ENCODE data around the gene THYN1. TPM values are rescaled to one million over a fixed set of nuclear protein-coding genes. Genes with fewer than 3 reads are reported as not detected.

The THYN1 gene
- total and polyA plus RNA-seq, 11 donors = 34.1 to 59.4 (median 41.9) TPM

DNA sequence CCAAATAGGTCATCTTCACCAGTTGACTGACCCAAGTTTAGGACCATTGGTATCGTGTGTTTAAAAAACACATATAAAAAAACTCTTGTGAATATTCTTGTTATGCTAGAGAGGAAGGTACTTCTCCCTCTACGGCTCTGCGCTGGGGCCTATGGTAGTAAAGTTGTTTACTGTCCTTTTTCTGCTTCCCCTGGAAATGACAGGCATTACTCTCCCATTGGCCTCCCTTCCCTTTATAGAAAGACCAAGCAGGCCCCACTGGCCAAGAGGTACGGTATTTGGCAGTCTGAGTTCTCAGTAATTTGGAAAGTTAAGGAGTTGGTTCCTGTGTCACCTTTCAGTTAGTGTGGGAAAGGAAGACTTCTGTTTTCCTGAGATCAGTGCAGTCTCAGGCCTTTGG, 6.5 kb downstream of the THYN1 start:
- intact Hi-C loops (cut with DNase I) = no loop called here
- Histone ChIP-seq H3K27ac (no peak overlapping the region), H3K4me1 (peaks cover 0 to 6% (median 2%) of the 10 kb centered on the region in 12 donors), H3K9me3 (no peaks in the 10 kb centered on the region), H3K27me3 (no peaks in the 10 kb centered on the region), H3K36me3 (peaks cover 0 to 98% (median 92%) of the 10 kb centered on the region in 9 donors), H3K4me3 (no peak overlapping the region)
- ATAC-seq (no peak), DNase-seq (no peak)
- WGBS, 4 donors = 84 to 92% (median 85%) methylated on average over 4 of the region's 4 CpGs
- no peak for TF ChIP-seq POLR2A (IDR thresholded peaks at IDR 0.05)
- TF ChIP-seq, protein P1, sequence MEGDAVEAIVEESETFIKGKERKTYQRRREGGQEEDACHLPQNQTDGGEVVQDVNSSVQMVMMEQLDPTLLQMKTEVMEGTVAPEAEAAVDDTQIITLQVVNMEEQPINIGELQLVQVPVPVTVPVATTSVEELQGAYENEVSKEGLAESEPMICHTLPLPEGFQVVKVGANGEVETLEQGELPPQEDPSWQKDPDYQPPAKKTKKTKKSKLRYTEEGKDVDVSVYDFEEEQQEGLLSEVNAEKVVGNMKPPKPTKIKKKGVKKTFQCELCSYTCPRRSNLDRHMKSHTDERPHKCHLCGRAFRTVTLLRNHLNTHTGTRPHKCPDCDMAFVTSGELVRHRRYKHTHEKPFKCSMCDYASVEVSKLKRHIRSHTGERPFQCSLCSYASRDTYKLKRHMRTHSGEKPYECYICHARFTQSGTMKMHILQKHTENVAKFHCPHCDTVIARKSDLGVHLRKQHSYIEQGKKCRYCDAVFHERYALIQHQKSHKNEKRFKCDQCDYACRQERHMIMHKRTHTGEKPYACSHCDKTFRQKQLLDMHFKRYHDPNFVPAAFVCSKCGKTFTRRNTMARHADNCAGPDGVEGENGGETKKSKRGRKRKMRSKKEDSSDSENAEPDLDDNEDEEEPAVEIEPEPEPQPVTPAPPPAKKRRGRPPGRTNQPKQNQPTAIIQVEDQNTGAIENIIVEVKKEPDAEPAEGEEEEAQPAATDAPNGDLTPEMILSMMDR (IDR thresholded peaks at IDR 0.05) = no peak

DNA sequence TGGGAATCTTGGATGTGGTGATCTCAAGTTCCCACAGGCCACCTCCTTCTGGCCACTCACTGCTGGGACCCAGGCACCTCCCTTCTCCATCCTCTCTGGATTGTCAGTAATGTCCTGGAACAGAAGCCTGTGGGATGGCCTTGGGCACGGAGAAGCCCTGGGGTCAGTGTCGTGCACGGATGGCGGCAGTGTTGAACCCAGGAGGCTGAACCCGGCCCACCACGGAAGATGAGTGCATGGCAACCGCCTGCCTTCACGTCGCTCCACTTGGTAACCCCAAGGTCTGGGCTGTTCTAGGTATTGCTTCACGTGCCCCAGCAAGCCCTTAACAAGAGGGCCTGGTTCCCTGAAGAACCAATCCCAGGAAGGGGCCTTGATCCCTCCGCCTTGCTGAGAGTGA, 7.1 kb downstream of the THYN1 start:
- Histone ChIP-seq H3K4me1 (peaks cover 0 to 4% (median 0%) of the 10 kb centered on the region in 12 donors), H3K36me3 (peaks cover 0 to 100% (median 96%) of the 10 kb centered on the region in 9 donors), H3K9me3 (no peaks in the 10 kb centered on the region), H3K27me3 (no peaks in the 10 kb centered on the region), H3K4me3 (no peak overlapping the region), H3K27ac (no peak overlapping the region)
- intact Hi-C loops (cut with DNase I) = no loop called here
- ATAC-seq (no peak), DNase-seq (no peak)
- WGBS, 4 donors = 92 to 96% (median 94%) methylated on average over 11 of the region's 11 CpGs
- TF ChIP-seq, protein P1 (IDR thresholded peaks at IDR 0.05) = no peak
- no peak for TF ChIP-seq POLR2A (IDR thresholded peaks at IDR 0.05)

DNA sequence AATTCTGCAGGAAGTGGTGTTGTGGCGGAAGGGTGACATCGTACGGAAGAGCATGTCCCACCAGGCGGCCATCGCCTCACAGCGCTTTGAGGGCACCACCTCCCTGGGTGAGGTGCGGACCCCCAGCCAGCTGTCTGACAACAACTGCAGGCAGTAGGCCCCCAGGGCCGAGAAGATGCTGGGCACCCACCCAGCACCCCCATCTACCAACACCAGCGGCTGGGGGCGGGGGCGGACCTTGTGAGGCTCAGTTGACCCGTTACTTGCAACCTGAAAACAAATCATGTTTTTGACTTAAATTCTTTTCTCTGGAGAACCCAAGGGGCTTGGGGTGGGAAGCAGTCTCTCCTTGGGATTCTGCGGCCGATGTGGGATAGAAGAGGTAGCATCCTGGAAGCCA, 7.7 kb downstream of the THYN1 start:
- Histone ChIP-seq H3K4me3 (no peak overlapping the region), H3K4me1 (peaks cover 0 to 4% (median 0%) of the 10 kb centered on the region in 12 donors), H3K27me3 (no peaks in the 10 kb centered on the region), H3K36me3 (peaks cover 0 to 98% (median 94%) of the 10 kb centered on the region in 9 donors), H3K9me3 (no peaks in the 10 kb centered on the region), H3K27ac (no peak overlapping the region)
- intact Hi-C loops (cut with DNase I) = no loop called here
- TF ChIP-seq, protein P1 (IDR thresholded peaks at IDR 0.05) = no peak
- TF ChIP-seq POLR2A (IDR thresholded peaks at IDR 0.05) = no peak
- WGBS, 4 donors = 92 to 94% (median 93%) methylated on average over 14 of the region's 14 CpGs
- no peak for DNase-seq
- ATAC-seq = no peak

DNA sequence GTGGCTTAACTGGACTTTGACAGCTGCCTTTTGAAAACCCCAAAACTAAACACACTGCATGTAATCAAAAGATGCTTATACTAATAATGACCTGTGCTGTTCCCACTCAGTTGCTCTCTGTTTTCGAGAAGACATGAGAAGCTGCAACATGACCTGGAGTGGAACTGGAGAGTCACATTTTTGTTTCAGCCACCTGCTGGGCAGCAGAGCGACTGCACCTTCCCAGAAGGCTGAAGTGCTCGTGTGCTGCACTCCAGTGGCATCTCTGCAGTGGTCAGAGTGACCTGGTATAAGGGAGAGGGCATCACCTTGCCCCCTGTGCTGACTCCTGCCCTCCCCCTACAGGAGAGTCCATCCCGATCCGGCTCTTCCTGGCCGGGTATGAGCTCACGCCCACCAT, 8.6 kb downstream of the THYN1 start:
- intact Hi-C loops (cut with DNase I) = no loop called here
- H3K9me3 ChIP-seq = no peaks in the 10 kb centered on the region
- no peaks in the 10 kb centered on the region for H3K4me1 ChIP-seq
- H3K27me3 ChIP-seq = no peaks in the 10 kb centered on the region
- WGBS, 4 donors = 45 to 68% (median 59%) methylated on average over 5 to 7 of the region's 7 CpGs
- H3K4me3 ChIP-seq = no peak overlapping the region
- TF ChIP-seq POLR2A (IDR thresholded peaks at IDR 0.05) = no peak
- TF ChIP-seq, protein P1 (IDR thresholded peaks at IDR 0.05) = peak in 8 of 12 donors; percentile 5 to 37 (median 28)
- H3K36me3 ChIP-seq = peaks cover 0 to 98% (median 92%) of the 10 kb centered on the region in 9 donors
- no peak for DNase-seq
- H3K27ac ChIP-seq = no peak overlapping the region
- peak in 2 of 4 donors; percentile 24 to 38 for ATAC-seq

Measured in heart left ventricle (tissue), 16 donors.